Esophagus squamous epithelium (tissue), 5 donors: ENCODE measurements around the gene RUNDC3A. TPM values are rescaled to one million over a fixed set of nuclear protein-coding genes. Genes with fewer than 3 reads are reported as not detected.
"Not testable (repeated sequence)": the region's sequence is repeated elsewhere in the genome, so short reads cannot be mapped to it uniquely, and the experiment has no call there.

ENCODE experiments used
- DNase-seq: peaks from one replicate; lab custom pipeline; 2025; lab: John Stamatoyannopoulos, UW
- H3K27ac ChIP-seq, 4 donors: fragments of 200-600 bp; sonication (generic); one replicate each; pipeline ENCODE4 v1.5.1; 2016 to 2019; ENCODE audit warnings: mild to moderate bottlenecking in 1 of 4
- H3K27me3 ChIP-seq, 4 donors: fragments of 200-600 bp; sonication (generic); 1 replicate in 3 of 4; 2 replicates in 1 of 4; pipeline versions ENCODE4 v1.5.1 to v1.6.0; 2017 to 2021; ENCODE audit warnings: antibody characterized with exemption in 1 of 4
- H3K36me3 ChIP-seq, 3 donors: fragments of 200-600 bp; sonication (generic); one replicate each; pipeline ENCODE4 v1.5.1; 2016 to 2019
- H3K4me1 ChIP-seq, 3 donors: fragments of 200-600 bp; sonication (generic); one replicate each; pipeline ENCODE4 v1.5.1; 2017 to 2019
- H3K4me3 ChIP-seq, 4 donors: fragments of 200-600 bp; sonication (generic); 1 replicate in 3 of 4; 2 replicates in 1 of 4; pipeline ENCODE4 v1.5.1; 2016 to 2019; ENCODE audit warnings: mild to moderate bottlenecking in 2 of 4, moderate library complexity in 1 of 4
- H3K9me3 ChIP-seq, 3 donors: fragments of 200-600 bp; sonication (generic); one replicate each; pipeline ENCODE4 v1.5.1; 2016 to 2019
- POLR2A ChIP-seq, 4 donors: fragments of 450-650 bp; IDR thresholded peaks; one replicate each; pipeline ENCODE4 v1.6.1; 2017; ENCODE audit warnings: antibody characterized with exemption in 4 of 4, mild to moderate bottlenecking in 4 of 4, moderate library complexity in 3 of 4
- WGBS, 2 donors: methylation state at CpG; one replicate each; pipeline ENCODE4 v1.1.5; 2018; 5-methylcytosine and 5-hydroxymethylcytosine counted together
- intact Hi-C: fragments of 100-400 bp; cut with DNase I; formaldehyde crosslinking; loops from one replicate; pipeline ENCODE4 v1.15.0; 2022
- total RNA-seq, 4 donors: library from RNA; depleted of rRNA; stranded (reverse); fragments of >200 nt; gene quantifications; one replicate each; pipeline ENCODE4 v1.1.0, GENCODE V29; 2016
- TF ChIP-seq, protein P1 (sequence below), 6 experiments: fragments of 450-650 bp in 4 of 6; fragments of 200-600 bp in 2 of 6; sonication (generic) in 2 of 6; IDR thresholded peaks; one replicate each; pipeline ENCODE4 v1.5.1; 2016 to 2019; ENCODE audit warnings: antibody characterized with exemption in 6 of 6, mild to moderate bottlenecking in 4 of 6, moderate library complexity in 4 of 6
- donor health status: DM: yes; HTN: yes; CAD: no.

The RUNDC3A gene
- total RNA-seq, 4 donors from 2014 or later, result 0.23 to 1.1 (median 0.81) TPM

DNA sequence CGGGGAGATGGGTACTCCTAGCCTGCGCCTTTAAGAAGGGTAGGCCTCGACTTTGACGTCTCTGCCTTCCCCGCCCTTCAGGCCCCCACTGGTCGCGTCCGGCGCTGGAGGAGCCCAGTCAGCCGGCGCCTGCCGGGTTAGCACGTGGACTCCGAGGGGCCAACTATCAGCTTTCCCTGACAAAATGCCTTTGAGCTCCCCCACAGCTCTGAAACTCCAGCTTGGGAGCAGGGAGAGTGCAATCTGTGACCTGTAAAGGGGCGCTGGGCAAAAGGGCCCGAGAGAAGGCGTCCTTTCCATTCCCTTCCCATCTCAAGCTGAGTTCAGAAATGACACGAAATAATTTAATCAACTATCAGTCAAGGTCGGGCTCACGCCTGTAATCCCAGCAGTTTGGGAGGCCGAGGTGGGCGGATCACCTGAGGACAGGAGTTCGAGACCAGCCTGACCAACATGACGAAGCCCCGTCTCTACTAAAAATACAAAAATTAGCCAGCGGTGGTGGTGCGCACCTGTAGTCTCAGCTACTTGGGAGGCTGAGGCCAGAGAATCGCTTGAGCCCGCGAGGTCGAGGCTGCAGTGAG is 18.6 kb downstream of the RUNDC3A start:
- intact Hi-C loops, result no loop called here
- Histone ChIP-seq H3K27me3 (no peaks in the 10 kb centered on the region), H3K4me1 (peaks cover 23 to 68% (median 26%) of the 10 kb centered on the region in 3 donors), H3K27ac (peak overlapping the region; percentile 88 to 94 (median 94)), H3K4me3 (peak overlapping the region in 3 of 4 donors; percentile 77 to 90 (median 87)), H3K9me3 (no peaks in the 10 kb centered on the region), H3K36me3 (peaks cover 0 to 12% (median 5%) of the 10 kb centered on the region in 3 donors)
- DNase-seq, result peak; percentile 77
- TF ChIP-seq, protein P1, sequence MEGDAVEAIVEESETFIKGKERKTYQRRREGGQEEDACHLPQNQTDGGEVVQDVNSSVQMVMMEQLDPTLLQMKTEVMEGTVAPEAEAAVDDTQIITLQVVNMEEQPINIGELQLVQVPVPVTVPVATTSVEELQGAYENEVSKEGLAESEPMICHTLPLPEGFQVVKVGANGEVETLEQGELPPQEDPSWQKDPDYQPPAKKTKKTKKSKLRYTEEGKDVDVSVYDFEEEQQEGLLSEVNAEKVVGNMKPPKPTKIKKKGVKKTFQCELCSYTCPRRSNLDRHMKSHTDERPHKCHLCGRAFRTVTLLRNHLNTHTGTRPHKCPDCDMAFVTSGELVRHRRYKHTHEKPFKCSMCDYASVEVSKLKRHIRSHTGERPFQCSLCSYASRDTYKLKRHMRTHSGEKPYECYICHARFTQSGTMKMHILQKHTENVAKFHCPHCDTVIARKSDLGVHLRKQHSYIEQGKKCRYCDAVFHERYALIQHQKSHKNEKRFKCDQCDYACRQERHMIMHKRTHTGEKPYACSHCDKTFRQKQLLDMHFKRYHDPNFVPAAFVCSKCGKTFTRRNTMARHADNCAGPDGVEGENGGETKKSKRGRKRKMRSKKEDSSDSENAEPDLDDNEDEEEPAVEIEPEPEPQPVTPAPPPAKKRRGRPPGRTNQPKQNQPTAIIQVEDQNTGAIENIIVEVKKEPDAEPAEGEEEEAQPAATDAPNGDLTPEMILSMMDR (IDR thresholded peaks at IDR 0.05), result peak in 1 of 6 experiments; percentile 46
- no peak for TF ChIP-seq POLR2A (IDR thresholded peaks at IDR 0.05)
- 48 to 60% methylated on average over 9 to 17 of the region's 31 CpGs for WGBS, 2 donors

DNA sequence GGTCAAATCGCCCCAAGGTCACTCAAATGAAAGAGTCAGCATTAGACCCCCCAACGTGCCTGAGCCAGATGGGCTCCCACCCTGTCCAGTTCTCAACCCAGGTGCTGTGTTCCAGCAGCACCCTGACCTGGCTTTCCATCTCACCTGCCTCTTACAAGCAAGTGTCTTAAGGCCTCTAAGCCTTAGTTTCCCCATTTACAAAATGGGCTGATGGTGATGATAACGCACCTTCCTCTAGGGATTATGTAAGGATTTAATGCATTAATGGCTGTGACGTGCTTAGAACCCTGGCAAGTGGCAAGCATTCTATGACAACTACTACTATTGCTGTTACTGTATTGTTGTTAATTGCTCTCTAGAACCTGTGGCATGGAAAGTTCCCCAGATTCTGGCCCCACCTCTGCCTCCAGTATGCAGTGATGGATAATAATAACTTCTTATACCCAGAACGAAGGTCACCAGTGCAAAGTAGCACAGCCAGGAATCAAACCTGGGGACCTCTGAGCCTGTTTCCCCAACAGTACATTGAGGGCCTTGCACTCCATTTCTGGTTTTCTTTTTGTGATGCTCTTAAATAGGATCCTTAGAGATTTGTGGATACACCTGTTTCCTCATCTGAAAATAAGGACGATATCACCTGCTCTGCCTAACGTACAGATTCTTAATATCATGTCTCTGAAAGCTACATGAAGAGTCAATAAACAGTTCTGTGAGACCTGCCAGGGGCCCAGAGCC is 19.5 kb downstream of the RUNDC3A start:
- H3K4me3 ChIP-seq, result no peak overlapping the region
- H3K27me3 ChIP-seq, result no peaks in the 10 kb centered on the region
- DNase-seq, result no peak
- TF ChIP-seq, protein P1 (IDR thresholded peaks at IDR 0.05), result no peak
- TF ChIP-seq POLR2A (IDR thresholded peaks at IDR 0.05), result no peak
- no peak overlapping the region for H3K27ac ChIP-seq
- 52 to 61% methylated on average over 7 of the region's 7 CpGs for WGBS, 2 donors
- no peaks in the 10 kb centered on the region for H3K9me3 ChIP-seq
- intact Hi-C loops, result no loop called here
- peaks cover 23 to 69% (median 23%) of the 10 kb centered on the region in 3 donors for H3K4me1 ChIP-seq
- peaks cover 0 to 3% (median 0%) of the 10 kb centered on the region in 3 donors for H3K36me3 ChIP-seq

DNA sequence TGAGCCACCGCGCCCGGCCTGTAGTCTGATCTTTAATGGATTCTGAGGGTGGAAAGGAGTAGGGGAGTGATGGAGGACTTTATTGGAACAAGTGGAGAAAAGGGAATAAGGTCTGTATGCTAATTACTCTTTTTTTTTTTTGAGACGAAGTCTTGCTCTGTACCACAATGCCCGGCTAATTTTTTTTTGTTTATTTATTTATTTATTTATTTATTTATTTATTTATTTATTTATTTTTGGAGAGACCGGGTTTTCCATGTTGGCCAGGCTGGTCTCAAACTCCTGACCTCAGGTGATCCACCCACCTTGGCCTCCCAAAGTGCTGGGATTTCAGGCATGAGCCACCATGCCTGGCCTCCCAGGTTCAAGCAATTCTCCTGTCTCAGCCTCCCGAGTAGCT is 21.1 kb downstream of the RUNDC3A start:
- WGBS, 2 donors, result 82 to 89% methylated on average over 6 to 7 of the region's 7 CpGs
- H3K4me1 ChIP-seq, result peaks cover 16 to 72% (median 19%) of the 10 kb centered on the region in 3 donors
- H3K4me3 ChIP-seq, H3K27me3 ChIP-seq, H3K9me3 ChIP-seq, DNase-seq, H3K36me3 ChIP-seq, H3K27ac ChIP-seq, intact Hi-C loops: not testable (repeated sequence)

DNA sequence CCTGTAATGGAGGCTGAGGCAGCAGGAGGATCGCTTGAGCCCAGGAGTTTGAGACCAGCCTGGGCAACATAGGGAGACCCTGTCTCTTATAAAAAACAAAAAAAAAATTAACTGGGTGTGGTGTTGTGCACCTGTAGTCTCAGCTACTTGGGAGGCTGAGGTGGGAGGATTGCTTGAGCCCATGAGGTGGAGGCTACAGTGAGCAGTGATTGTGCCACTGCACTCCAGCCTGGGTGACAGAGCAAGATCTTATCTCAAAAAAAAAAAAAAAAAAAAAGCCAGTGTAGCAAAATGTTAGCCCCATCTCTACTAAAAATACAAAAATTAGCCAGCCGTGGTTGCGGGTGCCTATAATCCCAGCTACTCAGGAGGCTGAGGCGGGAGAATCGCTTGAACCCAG is 21.9 kb downstream of the RUNDC3A start:
- intact Hi-C loops, H3K27me3 ChIP-seq, DNase-seq, H3K4me3 ChIP-seq, H3K27ac ChIP-seq, H3K9me3 ChIP-seq, H3K36me3 ChIP-seq: not testable (repeated sequence)
- peaks cover 16 to 68% (median 19%) of the 10 kb centered on the region in 3 donors for H3K4me1 ChIP-seq
- WGBS, 2 donors, result 84 to 91% methylated on average over 3 to 5 of the region's 5 CpGs

DNA sequence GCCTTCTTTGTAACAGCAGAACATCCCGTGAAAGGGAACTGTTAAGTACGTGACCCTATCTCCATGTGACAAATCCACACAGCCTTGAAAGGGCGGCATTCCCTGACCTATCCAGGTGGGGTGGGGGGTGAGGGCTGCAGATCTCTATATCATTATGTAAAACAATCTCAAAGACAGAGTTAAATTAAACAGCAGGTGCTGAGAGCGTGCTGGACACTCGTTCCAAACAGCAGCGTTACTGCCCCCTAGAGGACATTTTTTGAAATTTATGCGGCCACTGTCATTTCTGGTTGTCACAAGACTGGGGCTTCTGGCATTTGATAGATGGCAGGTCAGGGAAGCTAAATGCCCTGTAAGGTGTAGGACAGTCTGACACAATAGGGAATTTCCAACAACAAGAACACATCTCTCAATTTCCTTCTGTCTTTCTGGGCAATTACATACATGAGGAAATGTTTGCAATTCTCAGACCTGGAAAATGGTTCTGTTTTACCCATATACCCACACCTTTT is 22.9 kb downstream of the RUNDC3A start:
- Histone ChIP-seq H3K36me3 (no peaks in the 10 kb centered on the region), H3K27me3 (peaks cover 0 to 1% (median 0%) of the 10 kb centered on the region in 4 donors), H3K4me1 (peaks cover 10 to 57% (median 12%) of the 10 kb centered on the region in 3 donors), H3K4me3 (no peak overlapping the region), H3K27ac (no peak overlapping the region), H3K9me3 (no peaks in the 10 kb centered on the region)
- 4 to 5% methylated on average over 7 of the region's 7 CpGs for WGBS, 2 donors
- DNase-seq, result no peak
- no peak for TF ChIP-seq POLR2A (IDR thresholded peaks at IDR 0.05)
- TF ChIP-seq, protein P1 (IDR thresholded peaks at IDR 0.05), result peak; percentile 69 to 83 (median 79)
- intact Hi-C loops, result no loop called here

DNA sequence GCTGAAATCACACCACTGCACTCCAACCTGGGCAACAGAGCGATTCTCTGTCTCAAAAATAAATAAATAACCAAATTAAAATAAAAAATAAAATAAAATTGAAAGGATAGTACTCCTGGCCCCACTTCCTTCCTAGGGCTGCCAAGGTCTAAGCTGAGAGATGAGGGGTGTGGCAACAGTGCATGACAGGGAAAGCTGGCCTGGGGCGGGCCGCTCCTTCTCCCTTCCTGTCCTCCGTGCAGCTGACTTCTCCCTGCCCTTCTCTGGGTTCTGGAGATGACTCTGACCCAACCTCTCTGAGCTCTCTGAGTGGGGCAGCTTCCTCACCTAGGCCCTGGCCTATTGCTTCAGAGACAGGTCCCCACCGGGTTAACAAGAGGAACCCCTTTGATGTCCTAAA is 25.0 kb downstream of the RUNDC3A start:
- Histone ChIP-seq H3K27me3 (peaks cover 0 to 7% (median 0%) of the 10 kb centered on the region in 4 donors), H3K4me3 (no peak overlapping the region), H3K9me3 (no peaks in the 10 kb centered on the region), H3K27ac (peak overlapping the region in 3 of 4 donors; percentile 32 to 69 (median 53)), H3K36me3 (no peaks in the 10 kb centered on the region), H3K4me1 (peaks cover 5 to 47% (median 5%) of the 10 kb centered on the region in 3 donors)
- intact Hi-C loops, result no loop called here
- WGBS, 2 donors, result 37 to 44% methylated on average over 4 to 5 of the region's 5 CpGs
- DNase-seq, result no peak
- TF ChIP-seq, protein P1 (IDR thresholded peaks at IDR 0.05), result no peak
- no peak for TF ChIP-seq POLR2A (IDR thresholded peaks at IDR 0.05)
